Lung (tissue), 12 donors: ENCODE measurements around the gene TBC1D9B. TPM values are rescaled to one million over a fixed set of nuclear protein-coding genes. Genes with fewer than 3 reads are reported as not detected.

ENCODE experiments used
- ATAC-seq: fragments of 200-7000 bp; cut with Tn5 transposase; one replicate; pipeline ENCODE4 v1.9.1; 2020; ENCODE audit warnings: moderate number of reproducible peaks; ENCODE audit not compliant: insufficient read depth, low FRiP score
- DNase-seq, 3 donors: peaks; one replicate each; pipeline ENCODE4 v3.0.0-alpha.2; 2013 to 2017
- H3K27ac ChIP-seq, 2 donors: one replicate each; pipeline ENCODE4 v1.5.1; 2013; ENCODE audit warnings: mild to moderate bottlenecking in 2 of 2, moderate library complexity in 2 of 2, control low read depth in 1 of 2, inconsistent platforms in 1 of 2, low read depth in 1 of 2, low read length in 1 of 2
- H3K27me3 ChIP-seq, 3 donors: one replicate each; pipeline ENCODE4 v1.5.1; 2013; ENCODE audit warnings: low read length in 2 of 3; ENCODE audit not compliant: control insufficient read depth in 3 of 3, insufficient read depth in 3 of 3
- H3K36me3 ChIP-seq, 4 donors: one replicate each; pipeline ENCODE4 v1.5.1; 2013; ENCODE audit warnings: low read length in 4 of 4, mild to moderate bottlenecking in 1 of 4, moderate library complexity in 1 of 4; ENCODE audit not compliant: control insufficient read depth in 4 of 4, insufficient read depth in 4 of 4
- H3K4me1 ChIP-seq, 5 donors: one replicate each; pipeline ENCODE4 v1.5.1; 2013; ENCODE audit warnings: low read length in 5 of 5, mild to moderate bottlenecking in 2 of 5, moderate library complexity in 1 of 5; ENCODE audit not compliant: control insufficient read depth in 5 of 5, insufficient read depth in 5 of 5
- H3K4me3 ChIP-seq: one replicate; pipeline ENCODE4 v1.5.1; 2013; ENCODE audit warnings: mild to moderate bottlenecking, control low read depth, moderate library complexity
- H3K9ac ChIP-seq, 2 donors: one replicate each; pipeline ENCODE4 v1.5.1; 2013; ENCODE audit warnings: low read length in 2 of 2, control low read depth in 1 of 2; ENCODE audit not compliant: insufficient read depth in 1 of 2
- H3K9me3 ChIP-seq, 4 donors: one replicate each; pipeline ENCODE4 v1.5.1; 2013; ENCODE audit warnings: low read length in 3 of 4, mild to moderate bottlenecking in 1 of 4, moderate library complexity in 1 of 4; ENCODE audit not compliant: control insufficient read depth in 4 of 4, insufficient read depth in 3 of 4
- CTCF ChIP-seq: IDR thresholded peaks from 2 replicates; pipeline ENCODE4 v1.5.1; 2012; ENCODE audit warnings: mild to moderate bottlenecking; ENCODE audit errors: control extremely low read depth, extremely low read depth
- WGBS, 2 donors: extraction: QIAGEN DNeasy Blood & Tissue Kit; methylation state at CpG; one replicate each; pipeline ENCODE4 v1.1.7; 2013; 5-methylcytosine and 5-hydroxymethylcytosine counted together
- polyA plus RNA-seq, 2 donors: library from polyadenylated mRNA; stranded (reverse); fragments of 200-250 nt; gene quantifications; one replicate each; pipeline ENCODE4 v1.2.1, GENCODE V29; 2013
- total RNA-seq, 2 donors: library from RNA; depleted of rRNA in 1 of 2; stranded (reverse); fragments of >200 nt in 1 of 2; gene quantifications; one replicate each; pipeline ENCODE4 v1.2.1, GENCODE V29; 2014 to 2021
- donor health status: control.
- donor health status: control.
- donor health status: Bipolar disorder and iron deficiency.
- donor health status: healthy.
- donor health status: DM: yes; HTN: yes; CAD: no.

TBC1D9B gene
- total and polyA plus RNA-seq, 4 donors, result 55.9 to 129 (median 66.6) TPM

- Histone ChIP-seq H3K36me3 (peaks cover 9 to 51% (median 31%) of the 10 kb centered on the region in 4 donors), H3K4me1 (no peaks in the 10 kb centered on the region), H3K9ac (no peak overlapping the region), H3K27me3 (no peaks in the 10 kb centered on the region), H3K9me3 (peaks cover 0 to 2% (median 0%) of the 10 kb centered on the region in 4 donors), H3K27ac (no peak overlapping the region), H3K4me3 (no peak overlapping the region)
- ATAC-seq (no peak), DNase-seq (no peak)
- 96 to 98% methylated on average over 28 to 31 of the region's 31 CpGs for WGBS, 2 donors
- no peak for TF ChIP-seq CTCF
These were observed 44.1 kb downstream of the TBC1D9B start for GRCh38 chr5:179863449-179864085.

GRCh38 chr5:179862891-179863290 is 44.8 kb downstream of the TBC1D9B start:
- 97 to 100% methylated on average over 9 of the region's 9 CpGs for WGBS, 2 donors
- Histone ChIP-seq H3K36me3 (peaks cover 9 to 49% (median 29%) of the 10 kb centered on the region in 4 donors), H3K27ac (no peak overlapping the region), H3K9ac (no peak overlapping the region), H3K4me3 (no peak overlapping the region), H3K4me1 (no peaks in the 10 kb centered on the region), H3K27me3 (no peaks in the 10 kb centered on the region), H3K9me3 (peaks cover 0 to 2% (median 0%) of the 10 kb centered on the region in 4 donors)
- no peak for TF ChIP-seq CTCF
- ATAC-seq, result no peak
- no peak for DNase-seq

GRCh38 chr5:179862296-179862695 is 45.4 kb downstream of the TBC1D9B start:
- Histone ChIP-seq H3K27ac (no peak overlapping the region), H3K27me3 (no peaks in the 10 kb centered on the region), H3K9ac (no peak overlapping the region), H3K36me3 (peaks cover 9 to 45% (median 29%) of the 10 kb centered on the region in 4 donors), H3K4me3 (no peak overlapping the region), H3K4me1 (no peaks in the 10 kb centered on the region), H3K9me3 (peaks cover 0 to 2% (median 0%) of the 10 kb centered on the region in 4 donors)
- ATAC-seq (no peak), DNase-seq (no peak)
- WGBS, 2 donors, result 92 to 95% methylated on average over 2 of the region's 2 CpGs
- TF ChIP-seq CTCF, result no peak
